Ascending aorta (tissue), 2 donors: ENCODE data around the gene HECTD1. TPM values are rescaled to one million over a fixed set of nuclear protein-coding genes. Genes with fewer than 3 reads are reported as not detected.
"Not testable (repeated sequence)": the region's sequence is repeated elsewhere in the genome, so short reads cannot be mapped to it uniquely, and the experiment has no call there.

Source experiments
- DNase-seq, 2 donors: peaks; one replicate each; pipeline ENCODE4 v3.0.0-alpha.2; 2019; ENCODE audit warnings: low spot score in 2 of 2
- H3K27ac ChIP-seq, 2 donors: fragments of 200-600 bp; sonication (generic); one replicate each; pipeline ENCODE4 v1.5.1; 2016 to 2017; ENCODE audit warnings: mild to moderate bottlenecking in 1 of 2
- H3K27me3 ChIP-seq: fragments of 200-600 bp; sonication (generic); one replicate; pipeline ENCODE4 v1.5.1; 2017
- H3K36me3 ChIP-seq, 2 donors: fragments of 200-600 bp; sonication (generic); one replicate each; pipeline ENCODE4 v1.5.1; 2016
- H3K4me1 ChIP-seq, 2 donors: fragments of 200-600 bp; sonication (generic); one replicate each; pipeline ENCODE4 v1.5.1; 2016 to 2017; ENCODE audit warnings: mild to moderate bottlenecking in 1 of 2
- H3K4me3 ChIP-seq, 2 donors: fragments of 200-600 bp; sonication (generic); one replicate each; pipeline ENCODE4 v1.5.1; 2016 to 2017; ENCODE audit warnings: mild to moderate bottlenecking in 1 of 2
- H3K9me3 ChIP-seq, 2 donors: fragments of 200-600 bp; sonication (generic); one replicate each; pipeline ENCODE4 v1.5.1; 2016
- intact Hi-C: fragments of 100-400 bp; cut with DNase I; formaldehyde crosslinking; loops from one replicate; pipeline ENCODE4 v1.15.1; 2023
- total RNA-seq: library from RNA; depleted of rRNA; stranded (reverse); fragments of >200 nt; gene quantifications from one replicate; pipeline ENCODE4 v1.1.0, GENCODE V29; 2016
- TF ChIP-seq, protein P1 (sequence below), 3 experiments: fragments of 200-600 bp in 2 of 3; fragments of 450-650 bp in 1 of 3; sonication (generic) in 2 of 3; IDR thresholded peaks; one replicate each; pipeline ENCODE4 v1.5.1; 2016 to 2019; ENCODE audit warnings: antibody characterized with exemption in 3 of 3, mild to moderate bottlenecking in 1 of 3, moderate library complexity in 1 of 3

The HECTD1 gene
- total RNA-seq, 1 donor from 2014 or later = 63.6 TPM

DNA sequence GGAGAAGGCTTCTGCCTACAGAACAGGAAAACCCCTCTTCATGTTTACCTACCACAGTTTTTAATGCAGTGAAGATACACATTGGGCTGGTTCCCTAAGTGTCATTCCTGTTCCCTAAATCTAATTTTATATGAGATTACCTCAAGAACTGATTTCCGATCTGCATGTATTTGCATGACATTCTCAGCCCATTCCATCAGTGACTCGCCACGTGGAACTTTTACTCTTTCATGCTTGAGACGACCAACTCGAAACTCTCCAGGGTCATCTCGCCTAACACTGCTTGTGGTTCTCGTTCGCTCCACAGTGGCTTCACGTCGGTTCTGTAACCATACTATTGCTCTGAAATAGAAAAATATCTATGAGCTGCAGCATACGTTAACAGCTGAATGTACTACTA, 98.3 kb downstream of the HECTD1 start:
- Histone ChIP-seq H3K4me3 (no peak overlapping the region), H3K4me1 (no peaks in the 10 kb centered on the region), H3K36me3 (peaks cover 83 to 96% of the 10 kb centered on the region in 2 donors), H3K27me3 (no peaks in the 10 kb centered on the region), H3K27ac (no peak overlapping the region), H3K9me3 (no peaks in the 10 kb centered on the region)
- intact Hi-C loops = no loop called here
- DNase-seq = no peak
- TF ChIP-seq, protein P1, sequence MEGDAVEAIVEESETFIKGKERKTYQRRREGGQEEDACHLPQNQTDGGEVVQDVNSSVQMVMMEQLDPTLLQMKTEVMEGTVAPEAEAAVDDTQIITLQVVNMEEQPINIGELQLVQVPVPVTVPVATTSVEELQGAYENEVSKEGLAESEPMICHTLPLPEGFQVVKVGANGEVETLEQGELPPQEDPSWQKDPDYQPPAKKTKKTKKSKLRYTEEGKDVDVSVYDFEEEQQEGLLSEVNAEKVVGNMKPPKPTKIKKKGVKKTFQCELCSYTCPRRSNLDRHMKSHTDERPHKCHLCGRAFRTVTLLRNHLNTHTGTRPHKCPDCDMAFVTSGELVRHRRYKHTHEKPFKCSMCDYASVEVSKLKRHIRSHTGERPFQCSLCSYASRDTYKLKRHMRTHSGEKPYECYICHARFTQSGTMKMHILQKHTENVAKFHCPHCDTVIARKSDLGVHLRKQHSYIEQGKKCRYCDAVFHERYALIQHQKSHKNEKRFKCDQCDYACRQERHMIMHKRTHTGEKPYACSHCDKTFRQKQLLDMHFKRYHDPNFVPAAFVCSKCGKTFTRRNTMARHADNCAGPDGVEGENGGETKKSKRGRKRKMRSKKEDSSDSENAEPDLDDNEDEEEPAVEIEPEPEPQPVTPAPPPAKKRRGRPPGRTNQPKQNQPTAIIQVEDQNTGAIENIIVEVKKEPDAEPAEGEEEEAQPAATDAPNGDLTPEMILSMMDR (IDR thresholded peaks at IDR 0.05) = no peak

DNA sequence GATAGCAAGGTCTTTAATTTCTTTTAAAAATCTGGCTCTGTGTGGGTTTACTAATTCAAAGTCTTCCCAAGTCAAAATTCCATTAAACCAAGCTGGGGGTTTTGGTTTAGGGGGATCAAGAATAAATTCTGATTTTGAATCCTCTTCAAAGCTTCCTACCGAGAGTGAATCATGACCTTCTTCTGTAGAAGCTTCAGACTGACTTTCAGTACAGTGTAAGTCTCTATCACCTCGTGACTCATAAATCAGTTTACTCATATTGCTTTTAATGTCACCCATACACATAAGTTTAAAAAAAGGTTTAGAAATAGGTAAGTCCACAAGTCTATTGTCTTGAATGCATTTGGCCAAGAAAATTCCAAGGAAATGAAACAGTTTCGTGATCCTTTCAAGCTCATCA, 100.8 kb downstream of the HECTD1 start:
- H3K27ac ChIP-seq = no peak overlapping the region
- peaks cover 88 to 100% of the 10 kb centered on the region in 2 donors for H3K36me3 ChIP-seq
- H3K4me1 ChIP-seq = no peaks in the 10 kb centered on the region
- intact Hi-C loops = no loop called here
- no peak for DNase-seq
- TF ChIP-seq, protein P1 (IDR thresholded peaks at IDR 0.05) = no peak
- H3K4me3 ChIP-seq = no peak overlapping the region
- no peaks in the 10 kb centered on the region for H3K9me3 ChIP-seq
- H3K27me3 ChIP-seq = no peaks in the 10 kb centered on the region

DNA sequence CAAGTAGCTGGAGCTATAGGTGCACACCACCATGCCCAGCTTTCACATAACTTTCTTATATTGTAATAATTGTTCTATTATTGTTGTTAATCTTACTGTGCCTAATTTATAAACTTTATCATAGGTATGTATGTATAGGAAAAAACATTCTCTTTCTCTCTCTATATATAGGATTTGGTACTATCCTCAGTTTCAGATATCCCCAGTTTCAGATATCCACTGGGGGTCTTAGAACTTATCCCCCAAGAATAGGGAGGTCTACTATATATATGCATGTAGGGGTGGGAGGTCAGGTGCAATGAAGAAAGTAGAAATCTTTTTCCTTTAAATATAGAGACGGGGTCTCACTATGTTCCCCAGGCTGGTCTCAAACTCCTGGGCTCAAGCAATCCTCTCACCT, 110.5 kb downstream of the HECTD1 start:
- no peaks in the 10 kb centered on the region for H3K9me3 ChIP-seq
- peaks cover 41 to 48% of the 10 kb centered on the region in 2 donors for H3K36me3 ChIP-seq
- no peak overlapping the region for H3K4me3 ChIP-seq
- TF ChIP-seq, protein P1 (IDR thresholded peaks at IDR 0.05) = no peak
- intact Hi-C loops = no loop called here
- no peak for DNase-seq
- no peaks in the 10 kb centered on the region for H3K4me1 ChIP-seq
- H3K27me3 ChIP-seq = no peaks in the 10 kb centered on the region
- no peak overlapping the region for H3K27ac ChIP-seq

DNA sequence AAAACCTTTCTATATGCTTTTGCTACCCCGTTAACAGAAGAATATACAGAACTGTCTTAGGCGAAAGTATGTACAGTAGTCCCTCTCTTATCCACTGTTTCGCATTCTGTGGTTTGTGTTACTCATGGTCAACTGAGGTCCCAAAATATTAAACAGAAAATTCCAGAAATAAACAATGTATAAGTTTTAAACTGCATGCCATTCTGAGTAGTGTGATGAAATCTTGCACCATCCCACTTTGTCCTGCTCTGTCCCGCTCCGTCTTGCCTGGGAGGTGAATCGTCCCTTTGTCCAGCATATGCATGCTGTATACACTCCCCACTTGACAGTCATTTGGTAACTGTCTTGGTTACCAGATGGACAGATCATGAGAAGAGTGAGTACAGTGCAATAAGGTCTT, 111.3 kb downstream of the HECTD1 start:
- intact Hi-C loops = no loop called here
- H3K4me1 ChIP-seq = peaks cover 0 to 2% of the 10 kb centered on the region in 2 donors
- no peak overlapping the region for H3K27ac ChIP-seq
- peaks cover 32 to 40% of the 10 kb centered on the region in 2 donors for H3K36me3 ChIP-seq
- no peaks in the 10 kb centered on the region for H3K27me3 ChIP-seq
- H3K9me3 ChIP-seq = no peaks in the 10 kb centered on the region
- DNase-seq = no peak
- TF ChIP-seq, protein P1 (IDR thresholded peaks at IDR 0.05) = no peak
- no peak overlapping the region for H3K4me3 ChIP-seq

DNA sequence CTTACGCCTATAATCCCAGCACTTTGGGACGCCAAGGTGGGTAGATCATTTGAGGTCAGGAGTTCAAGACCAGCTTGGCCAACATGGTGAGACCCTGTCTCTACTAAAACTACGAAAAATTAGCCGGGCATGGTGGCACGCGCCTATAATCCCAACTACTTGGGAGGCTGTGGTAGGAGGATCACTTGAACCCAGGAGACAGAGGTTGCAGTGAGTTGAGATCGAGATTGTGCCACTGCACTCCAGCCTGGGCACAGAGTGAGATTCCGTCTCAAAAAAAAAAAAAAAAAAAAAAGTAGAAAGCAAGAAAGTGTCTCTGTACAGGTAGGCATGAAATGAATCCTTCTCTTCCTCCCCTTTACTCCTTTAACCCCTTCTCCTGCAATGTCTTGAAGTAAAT, 111.8 kb downstream of the HECTD1 start:
- H3K36me3 ChIP-seq = peaks cover 28 to 35% of the 10 kb centered on the region in 2 donors
- intact Hi-C loops, H3K4me1 ChIP-seq, DNase-seq, H3K4me3 ChIP-seq, H3K27me3 ChIP-seq, H3K27ac ChIP-seq, H3K9me3 ChIP-seq: not testable (repeated sequence)

DNA sequence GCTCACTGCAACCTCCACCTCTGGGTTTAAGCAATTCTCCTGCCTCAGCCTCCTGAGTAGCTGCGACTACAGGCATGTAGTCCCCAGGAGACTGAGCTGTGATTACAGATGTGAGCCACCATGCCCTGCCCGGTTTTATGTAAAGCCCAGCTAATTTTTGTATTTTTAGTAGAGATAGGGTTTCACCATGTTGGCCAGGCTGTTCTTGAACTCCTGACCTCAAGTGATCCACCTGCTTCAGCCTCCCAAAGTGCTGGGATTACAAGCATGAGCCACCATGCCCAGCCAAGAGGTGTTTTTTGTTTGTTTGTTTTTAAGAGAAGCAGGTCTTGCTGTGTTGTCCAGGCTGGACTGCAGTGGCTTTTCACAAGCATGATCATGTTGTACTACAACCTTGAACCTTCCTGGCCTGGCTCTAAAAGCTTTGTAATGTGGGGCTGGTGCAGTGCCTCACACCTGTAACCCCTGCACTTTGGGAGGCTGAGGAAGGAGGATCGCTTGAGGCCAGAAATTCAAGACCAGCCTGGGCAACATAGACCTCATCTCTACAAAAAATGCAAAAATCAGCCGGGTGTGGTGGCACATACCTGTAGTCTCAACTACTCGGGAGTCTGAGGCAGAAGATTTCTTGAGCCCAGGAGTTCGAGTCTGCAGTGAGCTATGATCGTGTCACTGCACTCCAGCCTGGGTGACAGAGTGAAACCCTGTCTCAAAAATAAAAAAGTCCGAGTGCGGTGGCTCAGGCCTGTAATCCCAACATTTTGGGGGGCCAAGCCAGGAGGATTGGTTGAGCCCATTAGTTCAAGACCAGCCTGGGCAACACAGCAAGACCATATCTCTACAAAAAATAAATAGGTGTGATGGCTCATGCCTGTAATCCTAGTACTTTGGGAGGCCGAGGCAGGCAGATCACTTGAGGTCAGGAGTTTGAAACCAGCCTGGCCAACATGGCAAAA, 113.4 kb downstream of the HECTD1 start:
- intact Hi-C loops, H3K27ac ChIP-seq, DNase-seq, H3K4me3 ChIP-seq, H3K9me3 ChIP-seq, H3K27me3 ChIP-seq, H3K4me1 ChIP-seq: not testable (repeated sequence)
- H3K36me3 ChIP-seq = peaks cover 18 to 19% of the 10 kb centered on the region in 2 donors
